ENCODE results near the gene FCGR3A.
"Not testable (repeated sequence)": the region's sequence is repeated elsewhere in the genome, so short reads cannot be mapped to it uniquely, and the experiment has no call there.

GRCh38 chr1:161554815-161555417, 5.3 kb upstream of the FCGR3A start:
- TF ChIP-seq GABPA (IDR thresholded peaks at IDR 0.05; ENCODE audit: borderline replicate concordance, insufficient read depth, low read length); KDM1A (IDR thresholded peaks at IDR 0.05; ENCODE audit: borderline replicate concordance, low read length); CTCF (IDR thresholded peaks at IDR 0.05; ENCODE audit: control extremely low read depth in 1 of 3, insufficient read depth in 1 of 3, low read depth in 1 of 3, low read length in 3 of 3); POLR2A (IDR thresholded peaks at IDR 0.05; ENCODE audit: control extremely low read depth in 1 of 2, low read depth in 2 of 2, low read length in 2 of 2); CREB1 (IDR thresholded peaks at IDR 0.05); CEBPB (IDR thresholded peaks at IDR 0.05; ENCODE audit: low read depth, low read length); RFX5 (IDR thresholded peaks at IDR 0.05; ENCODE audit: borderline replicate concordance, low read depth, low read length); RXRA (IDR thresholded peaks at IDR 0.05; ENCODE audit: insufficient read depth, low read depth, low read length); EP300 (IDR thresholded peaks at IDR 0.05; ENCODE audit: borderline replicate concordance in 1 of 2, low read depth in 2 of 2, low read length in 2 of 2); POLR2AphosphoS5 (IDR thresholded peaks at IDR 0.05; ENCODE audit: low read depth, low read length); RAD21 (IDR thresholded peaks at IDR 0.05 in 1 of 2, conservative IDR thresholded peaks at IDR 0.05 in 1 of 2; ENCODE audit: low read depth in 2 of 2, low read length in 2 of 2); CBX5 (IDR thresholded peaks at IDR 0.05; ENCODE audit: low read depth, low read length); FOSL1 (IDR thresholded peaks at IDR 0.05; ENCODE audit: insufficient read depth, low read depth, low read length): not testable (repeated sequence)
- TF ChIP-seq, protein P1, sequence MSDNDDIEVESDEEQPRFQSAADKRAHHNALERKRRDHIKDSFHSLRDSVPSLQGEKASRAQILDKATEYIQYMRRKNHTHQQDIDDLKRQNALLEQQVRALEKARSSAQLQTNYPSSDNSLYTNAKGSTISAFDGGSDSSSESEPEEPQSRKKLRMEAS (IDR thresholded peaks at IDR 0.05), result not testable (repeated sequence)

Data from H1 (cell line).